SK-N-SH (cell line): Measurements from ENCODE around the gene OR2B3. TPM values are rescaled to one million over a fixed set of nuclear protein-coding genes. Genes with fewer than 3 reads are reported as not detected.

ENCODE experiments used
- CTCF ChIA-PET: fragments of 300-600, 350-600 bp; formaldehyde crosslinking; extraction: SDS; loops from one replicate; lab custom pipeline; 2021; lab: Yijun Ruan, JAX
- POLR2A ChIA-PET: fragments of 350-600 bp; sonication (Branson Sonifier 250); formaldehyde crosslinking; extraction: SDS; loops from one replicate; lab custom pipeline; 2020; ENCODE audit warnings: antibody characterized with exemption, inconsistent platforms; lab: Yijun Ruan, JAX
- DNase-seq: peaks from one replicate; pipeline ENCODE4 v3.0.0; 2012
- H2AFZ ChIP-seq: fragments of 200-600 bp; sonication (generic); 2 replicates; pipeline ENCODE4 v1.8.1; 2016; ENCODE audit warnings: antibody characterized with exemption, mild to moderate bottlenecking, low read depth
- H3F3A ChIP-seq: fragments of 200-600 bp; sonication (generic); replicated peaks from 2 replicates; pipeline ENCODE3; 2016; ENCODE audit warnings: antibody characterized with exemption, mild to moderate bottlenecking; ENCODE audit not compliant: insufficient read depth
- H3K27ac ChIP-seq, 2 experiments: fragments of 200-500 bp in 1 of 2; fragments of 200-600 bp in 1 of 2; sonication (Bioruptor generic) in 1 of 2; sonication (generic), shearing (Covaris generic) in 1 of 2; 2 replicates each; pipeline versions ENCODE4 v1.5.1 to v1.6.1; 2014 to 2016; ENCODE audit warnings: low read depth in 2 of 2, inconsistent platforms in 1 of 2, low read length in 1 of 2, mild to moderate bottlenecking in 1 of 2, mixed read lengths in 1 of 2
- H3K27me3 ChIP-seq: fragments of 200-600 bp; sonication (generic), shearing (Covaris generic); 2 replicates; pipeline ENCODE4 v1.6.1; 2016; ENCODE audit warnings: mixed run types; ENCODE audit not compliant: insufficient read depth
- H3K36me3 ChIP-seq, 2 experiments: fragments of 200-500 bp in 1 of 2; fragments of 200-600 bp in 1 of 2; sonication (Bioruptor generic) in 1 of 2; sonication (generic) in 1 of 2; replicated peaks in 1 of 2; 2 replicates each; pipeline versions ENCODE3 to v1.5.1; 2014 to 2016; ENCODE audit warnings: low read length in 1 of 2, mild to moderate bottlenecking in 1 of 2; ENCODE audit not compliant: insufficient read depth in 2 of 2, control insufficient read depth in 1 of 2
- H3K4me1 ChIP-seq, 2 experiments: fragments of 200-500 bp in 1 of 2; fragments of 200-600 bp in 1 of 2; sonication (Bioruptor generic) in 1 of 2; sonication (generic), shearing (Covaris generic) in 1 of 2; 2 replicates each; pipeline versions ENCODE4 v1.5.1 to v1.6.1; 2014 to 2016; ENCODE audit warnings: low read depth in 1 of 2, low read length in 1 of 2, mixed run types in 1 of 2; ENCODE audit not compliant: insufficient read depth in 2 of 2, control insufficient read depth in 1 of 2
- H3K4me2 ChIP-seq: fragments of 200-600 bp; sonication (generic), shearing (Covaris generic); 2 replicates; pipeline ENCODE4 v1.6.1; 2017; ENCODE audit warnings: mixed run types
- H3K4me3 ChIP-seq, 2 experiments: fragments of 200-500 bp in 1 of 2; fragments of 200-600 bp in 1 of 2; sonication (Bioruptor generic) in 1 of 2; sonication (generic), shearing (Covaris generic) in 1 of 2; 2 replicates each; pipeline versions ENCODE4 v1.5.1 to v1.8.1; 2014 to 2016; ENCODE audit warnings: low read depth in 2 of 2, inconsistent platforms in 1 of 2, low read length in 1 of 2, mild to moderate bottlenecking in 1 of 2, mixed read lengths in 1 of 2, moderate library complexity in 1 of 2
- H3K79me2 ChIP-seq: fragments of 200-600 bp; sonication (generic); 2 replicates; pipeline ENCODE4 v1.8.1; 2017; ENCODE audit warnings: mild to moderate bottlenecking; ENCODE audit not compliant: insufficient read depth
- H3K9ac ChIP-seq: fragments of 200-600 bp; sonication (generic); 2 replicates; pipeline ENCODE4 v1.6.1; 2017; ENCODE audit warnings: mixed run types
- H3K9me2 ChIP-seq: fragments of 200-600 bp; sonication (generic); 2 replicates; pipeline ENCODE4 v1.6.1; 2017; ENCODE audit warnings: mixed run types
- H3K9me3 ChIP-seq: fragments of 200-600 bp; sonication (generic); 2 replicates; pipeline ENCODE4 v1.6.1; 2017; ENCODE audit warnings: mixed run types, mild to moderate bottlenecking, moderate library complexity
- H4K20me1 ChIP-seq: fragments of 200-600 bp; sonication (generic); 2 replicates; pipeline ENCODE4 v1.6.1; 2017; ENCODE audit warnings: mild to moderate bottlenecking, mixed run types; ENCODE audit not compliant: insufficient read depth
- EZH2phosphoT487 ChIP-seq: fragments of 200-600 bp; sonication (generic); IDR thresholded peaks from 2 replicates; pipeline ENCODE4 v1.6.1; 2017; ENCODE audit warnings: low read depth, mixed run types, mild to moderate bottlenecking, antibody characterized with exemption, moderate library complexity, borderline replicate concordance
- MEF2A ChIP-seq: IDR thresholded peaks from 2 replicates; pipeline ENCODE4 v1.4.0; 2012; ENCODE audit warnings: low read depth, borderline replicate concordance
- POLR2AphosphoS5 ChIP-seq: IDR thresholded peaks from 2 replicates; pipeline ENCODE4 v1.6.1; 2012; ENCODE audit warnings: low read depth, low read length
- RAD21 ChIP-seq: IDR thresholded peaks from 2 replicates; pipeline ENCODE4 v1.6.1; 2012; ENCODE audit warnings: mild to moderate bottlenecking, low read length
- SIN3A ChIP-seq: IDR thresholded peaks from 2 replicates; pipeline ENCODE4 v1.6.1; 2012; ENCODE audit warnings: low read depth, mild to moderate bottlenecking, low read length, moderate library complexity, borderline replicate concordance
- SMC3 ChIP-seq: IDR thresholded peaks from 2 replicates; pipeline ENCODE4 v1.6.1; 2012; ENCODE audit warnings: low read depth, low read length, improper control_type of control experiment
- YY1 ChIP-seq: IDR thresholded peaks from 2 replicates; pipeline ENCODE4 v1.4.0; 2012; ENCODE audit warnings: low read depth, mild to moderate bottlenecking
- WGBS: methylation state at CpG from one replicate; pipeline ENCODE4 v1.1.6; 2017; ENCODE audit warnings: low lambda C conversion rate; 5-methylcytosine and 5-hydroxymethylcytosine counted together
- polyA plus RNA-seq, 3 experiments: library from polyadenylated mRNA; depleted of rRNA; stranded (reverse); fragments of >200 nt; gene quantifications; 2 replicates each; pipeline ENCODE4 v1.2.3, GENCODE V29; 2012
- TF ChIP-seq, protein P1 (sequence below): fragments of 200-600 bp; sonication (generic); IDR thresholded peaks from 2 replicates; pipeline ENCODE4 v1.6.1; 2017; ENCODE audit warnings: antibody characterized with exemption, mild to moderate bottlenecking, moderate library complexity
- TF ChIP-seq, protein P2 (sequence below): IDR thresholded peaks from 2 replicates; pipeline ENCODE4 v1.4.0; 2012; ENCODE audit warnings: low read depth, borderline replicate concordance
- TF ChIP-seq, protein P3 (sequence below): IDR thresholded peaks from 2 replicates; pipeline ENCODE4 v1.6.1; 2012; ENCODE audit warnings: mild to moderate bottlenecking, low read depth, low read length, moderate library complexity
- TF ChIP-seq, protein P4 (sequence below): IDR thresholded peaks from 2 replicates; pipeline ENCODE4 v1.4.0; 2012; ENCODE audit warnings: low read depth, borderline replicate concordance
- TF ChIP-seq, protein P5 (sequence below): IDR thresholded peaks from 2 replicates; pipeline ENCODE4; 2012
- TF ChIP-seq, protein P6 (sequence below): IDR thresholded peaks from 2 replicates; pipeline ENCODE4 v1.4.0; 2012; ENCODE audit warnings: low read depth

The OR2B3 gene
- polyA plus RNA-seq, 1 of the 3 experiments (the other 2 are of a cell fraction) = not detected

DNA sequence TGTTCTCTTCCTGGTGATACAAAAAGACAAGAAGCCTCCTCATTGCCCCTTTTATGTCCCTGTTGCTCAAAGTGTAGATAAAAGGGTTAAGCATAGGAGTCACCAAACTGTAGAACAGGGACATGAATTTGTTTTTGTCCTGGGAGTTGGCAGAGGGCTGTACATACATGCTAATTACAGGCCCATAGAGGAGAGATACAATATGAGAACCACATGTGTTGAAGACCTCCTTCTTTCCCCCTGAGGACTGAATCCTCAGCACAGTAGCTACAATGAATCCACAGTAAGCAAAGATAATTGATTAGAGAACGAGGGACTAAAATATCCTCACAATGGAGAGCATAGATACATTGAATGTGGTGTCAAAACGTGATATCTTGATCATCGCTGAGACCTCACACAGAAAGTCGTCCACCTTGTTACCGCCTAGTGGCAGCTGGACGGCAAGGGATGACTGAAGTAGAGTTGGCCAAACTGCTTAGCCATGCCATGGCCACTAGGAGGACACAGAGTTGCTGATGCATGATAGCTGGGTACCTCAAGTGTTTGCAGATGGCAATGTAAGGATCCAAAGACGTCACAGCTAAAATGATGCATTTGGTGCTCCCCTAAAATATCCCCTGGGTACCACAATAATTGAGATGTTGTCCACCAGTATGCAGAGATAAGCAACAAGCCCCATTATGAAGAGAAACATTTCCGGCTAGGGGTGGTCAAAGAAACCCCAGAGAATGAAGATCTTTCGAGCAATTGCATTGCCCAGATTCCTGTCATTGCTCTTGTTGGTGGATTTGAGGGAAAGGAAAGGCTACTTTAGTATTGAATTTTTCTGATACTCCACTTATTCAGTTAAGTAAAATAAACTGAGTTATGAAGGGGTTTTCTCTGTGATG, 15.0 kb downstream of the OR2B3 start:
- no peaks in the 10 kb centered on the region for H3K4me1 ChIP-seq
- no peaks in the 10 kb centered on the region for H3K9me3 ChIP-seq
- no peaks in the 10 kb centered on the region for H3F3A ChIP-seq
- H3K4me2 ChIP-seq = no peak overlapping the region
- no peak overlapping the region for H3K27ac ChIP-seq
- WGBS = 5% methylated on average over 9 of the region's 9 CpGs
- H2AFZ ChIP-seq = no peak overlapping the region
- ChIA-PET CTCF (interaction anchor here (0.6 to 1.3 kb wide), 6 partner anchors 13 to 517 kb away, joined by 3 to 4 read pairs (median 3); no protein-coding TSS in a partner anchor), POLR2A (no interaction called here)
- no peaks in the 10 kb centered on the region for H3K27me3 ChIP-seq
- no peak overlapping the region for H3K9ac ChIP-seq
- no peaks in the 10 kb centered on the region for H3K79me2 ChIP-seq
- H4K20me1 ChIP-seq = no peaks in the 10 kb centered on the region
- no peaks in the 10 kb centered on the region for H3K9me2 ChIP-seq
- peak; percentile 44 for DNase-seq
- H3K4me3 ChIP-seq = peak overlapping the region in 1 of 2 experiments; percentile 48; a peak in 1 of 4 replicates
- TF ChIP-seq SMC3 (0 out of 2 replicates have a peak, but pooled peaks have one; percentile 10), RAD21 (no peak)
- TF ChIP-seq, protein P1, sequence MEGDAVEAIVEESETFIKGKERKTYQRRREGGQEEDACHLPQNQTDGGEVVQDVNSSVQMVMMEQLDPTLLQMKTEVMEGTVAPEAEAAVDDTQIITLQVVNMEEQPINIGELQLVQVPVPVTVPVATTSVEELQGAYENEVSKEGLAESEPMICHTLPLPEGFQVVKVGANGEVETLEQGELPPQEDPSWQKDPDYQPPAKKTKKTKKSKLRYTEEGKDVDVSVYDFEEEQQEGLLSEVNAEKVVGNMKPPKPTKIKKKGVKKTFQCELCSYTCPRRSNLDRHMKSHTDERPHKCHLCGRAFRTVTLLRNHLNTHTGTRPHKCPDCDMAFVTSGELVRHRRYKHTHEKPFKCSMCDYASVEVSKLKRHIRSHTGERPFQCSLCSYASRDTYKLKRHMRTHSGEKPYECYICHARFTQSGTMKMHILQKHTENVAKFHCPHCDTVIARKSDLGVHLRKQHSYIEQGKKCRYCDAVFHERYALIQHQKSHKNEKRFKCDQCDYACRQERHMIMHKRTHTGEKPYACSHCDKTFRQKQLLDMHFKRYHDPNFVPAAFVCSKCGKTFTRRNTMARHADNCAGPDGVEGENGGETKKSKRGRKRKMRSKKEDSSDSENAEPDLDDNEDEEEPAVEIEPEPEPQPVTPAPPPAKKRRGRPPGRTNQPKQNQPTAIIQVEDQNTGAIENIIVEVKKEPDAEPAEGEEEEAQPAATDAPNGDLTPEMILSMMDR = peak; percentile 65
- TF ChIP-seq, all 33 proteins: peak for 2
- no peaks in the 10 kb centered on the region for H3K36me3 ChIP-seq

DNA sequence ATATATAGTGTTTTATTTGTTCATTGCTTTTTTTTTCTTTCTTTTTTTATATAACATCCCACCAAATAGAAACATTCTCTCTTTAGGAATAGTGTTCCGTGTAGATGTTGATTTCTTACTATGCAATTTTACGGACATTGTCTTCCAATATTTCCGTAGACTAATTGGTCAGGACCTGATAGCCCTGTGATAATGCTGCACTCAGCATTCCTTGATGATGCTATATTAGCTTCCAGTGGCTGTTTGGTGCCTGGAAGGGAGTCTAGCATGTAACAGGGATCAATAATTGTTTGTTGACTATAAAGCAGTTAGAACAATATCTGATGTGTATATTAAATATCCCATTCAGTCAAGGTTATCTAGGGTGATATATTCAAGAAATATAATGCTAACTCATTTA, 35.4 kb downstream of the OR2B3 start:
- POLR2A ChIA-PET = no interaction called here

More for the DNA sequence above, 35.4 kb downstream of the OR2B3 start:
- CTCF ChIA-PET = no interaction called here
- Histone ChIP-seq H3K36me3 (no peaks in the 10 kb centered on the region), H3K4me1 (no peaks in the 10 kb centered on the region), H3K27ac (no peak overlapping the region), H3K9me3 (no peaks in the 10 kb centered on the region), H3K27me3 (no peaks in the 10 kb centered on the region), H2AFZ (no peak overlapping the region), H3K9ac (no peak overlapping the region), H3K4me3 (no peak overlapping the region), H3F3A (no peaks in the 10 kb centered on the region), H3K9me2 (no peaks in the 10 kb centered on the region), H4K20me1 (no peaks in the 10 kb centered on the region), H3K4me2 (no peak overlapping the region), H3K79me2 (no peaks in the 10 kb centered on the region)
- TF ChIP-seq EZH2phosphoT487 (no peak), SIN3A (no peak), MEF2A (no peak), POLR2AphosphoS5 (no peak), YY1 (no peak)
- TF ChIP-seq, protein P2, sequence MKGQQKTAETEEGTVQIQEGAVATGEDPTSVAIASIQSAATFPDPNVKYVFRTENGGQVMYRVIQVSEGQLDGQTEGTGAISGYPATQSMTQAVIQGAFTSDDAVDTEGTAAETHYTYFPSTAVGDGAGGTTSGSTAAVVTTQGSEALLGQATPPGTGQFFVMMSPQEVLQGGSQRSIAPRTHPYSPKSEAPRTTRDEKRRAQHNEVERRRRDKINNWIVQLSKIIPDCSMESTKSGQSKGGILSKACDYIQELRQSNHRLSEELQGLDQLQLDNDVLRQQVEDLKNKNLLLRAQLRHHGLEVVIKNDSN = no peak
- TF ChIP-seq, protein P3, sequence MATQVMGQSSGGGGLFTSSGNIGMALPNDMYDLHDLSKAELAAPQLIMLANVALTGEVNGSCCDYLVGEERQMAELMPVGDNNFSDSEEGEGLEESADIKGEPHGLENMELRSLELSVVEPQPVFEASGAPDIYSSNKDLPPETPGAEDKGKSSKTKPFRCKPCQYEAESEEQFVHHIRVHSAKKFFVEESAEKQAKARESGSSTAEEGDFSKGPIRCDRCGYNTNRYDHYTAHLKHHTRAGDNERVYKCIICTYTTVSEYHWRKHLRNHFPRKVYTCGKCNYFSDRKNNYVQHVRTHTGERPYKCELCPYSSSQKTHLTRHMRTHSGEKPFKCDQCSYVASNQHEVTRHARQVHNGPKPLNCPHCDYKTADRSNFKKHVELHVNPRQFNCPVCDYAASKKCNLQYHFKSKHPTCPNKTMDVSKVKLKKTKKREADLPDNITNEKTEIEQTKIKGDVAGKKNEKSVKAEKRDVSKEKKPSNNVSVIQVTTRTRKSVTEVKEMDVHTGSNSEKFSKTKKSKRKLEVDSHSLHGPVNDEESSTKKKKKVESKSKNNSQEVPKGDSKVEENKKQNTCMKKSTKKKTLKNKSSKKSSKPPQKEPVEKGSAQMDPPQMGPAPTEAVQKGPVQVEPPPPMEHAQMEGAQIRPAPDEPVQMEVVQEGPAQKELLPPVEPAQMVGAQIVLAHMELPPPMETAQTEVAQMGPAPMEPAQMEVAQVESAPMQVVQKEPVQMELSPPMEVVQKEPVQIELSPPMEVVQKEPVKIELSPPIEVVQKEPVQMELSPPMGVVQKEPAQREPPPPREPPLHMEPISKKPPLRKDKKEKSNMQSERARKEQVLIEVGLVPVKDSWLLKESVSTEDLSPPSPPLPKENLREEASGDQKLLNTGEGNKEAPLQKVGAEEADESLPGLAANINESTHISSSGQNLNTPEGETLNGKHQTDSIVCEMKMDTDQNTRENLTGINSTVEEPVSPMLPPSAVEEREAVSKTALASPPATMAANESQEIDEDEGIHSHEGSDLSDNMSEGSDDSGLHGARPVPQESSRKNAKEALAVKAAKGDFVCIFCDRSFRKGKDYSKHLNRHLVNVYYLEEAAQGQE = no peak
- TF ChIP-seq, protein P4, sequence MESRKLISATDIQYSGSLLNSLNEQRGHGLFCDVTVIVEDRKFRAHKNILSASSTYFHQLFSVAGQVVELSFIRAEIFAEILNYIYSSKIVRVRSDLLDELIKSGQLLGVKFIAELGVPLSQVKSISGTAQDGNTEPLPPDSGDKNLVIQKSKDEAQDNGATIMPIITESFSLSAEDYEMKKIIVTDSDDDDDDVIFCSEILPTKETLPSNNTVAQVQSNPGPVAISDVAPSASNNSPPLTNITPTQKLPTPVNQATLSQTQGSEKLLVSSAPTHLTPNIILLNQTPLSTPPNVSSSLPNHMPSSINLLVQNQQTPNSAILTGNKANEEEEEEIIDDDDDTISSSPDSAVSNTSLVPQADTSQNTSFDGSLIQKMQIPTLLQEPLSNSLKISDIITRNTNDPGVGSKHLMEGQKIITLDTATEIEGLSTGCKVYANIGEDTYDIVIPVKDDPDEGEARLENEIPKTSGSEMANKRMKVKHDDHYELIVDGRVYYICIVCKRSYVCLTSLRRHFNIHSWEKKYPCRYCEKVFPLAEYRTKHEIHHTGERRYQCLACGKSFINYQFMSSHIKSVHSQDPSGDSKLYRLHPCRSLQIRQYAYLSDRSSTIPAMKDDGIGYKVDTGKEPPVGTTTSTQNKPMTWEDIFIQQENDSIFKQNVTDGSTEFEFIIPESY = no peak
- TF ChIP-seq, protein P5, sequence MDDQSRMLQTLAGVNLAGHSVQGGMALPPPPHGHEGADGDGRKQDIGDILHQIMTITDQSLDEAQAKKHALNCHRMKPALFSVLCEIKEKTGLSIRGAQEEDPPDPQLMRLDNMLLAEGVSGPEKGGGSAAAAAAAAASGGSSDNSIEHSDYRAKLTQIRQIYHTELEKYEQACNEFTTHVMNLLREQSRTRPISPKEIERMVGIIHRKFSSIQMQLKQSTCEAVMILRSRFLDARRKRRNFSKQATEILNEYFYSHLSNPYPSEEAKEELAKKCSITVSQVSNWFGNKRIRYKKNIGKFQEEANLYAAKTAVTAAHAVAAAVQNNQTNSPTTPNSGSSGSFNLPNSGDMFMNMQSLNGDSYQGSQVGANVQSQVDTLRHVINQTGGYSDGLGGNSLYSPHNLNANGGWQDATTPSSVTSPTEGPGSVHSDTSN = no peak
- TF ChIP-seq, protein P6, sequence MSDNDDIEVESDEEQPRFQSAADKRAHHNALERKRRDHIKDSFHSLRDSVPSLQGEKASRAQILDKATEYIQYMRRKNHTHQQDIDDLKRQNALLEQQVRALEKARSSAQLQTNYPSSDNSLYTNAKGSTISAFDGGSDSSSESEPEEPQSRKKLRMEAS = no peak
- WGBS = 4% methylated on average over 3 of the region's 3 CpGs
- no peak for DNase-seq
